Neural cell (in vitro differentiated cells): Measurements from ENCODE around the gene CYB5R3. TPM values are rescaled to one million over a fixed set of nuclear protein-coding genes. Genes with fewer than 3 reads are reported as not detected.
"Not testable (repeated sequence)": the region's sequence is repeated elsewhere in the genome, so short reads cannot be mapped to it uniquely, and the experiment has no call there.

Experiments used
- H2AFZ ChIP-seq: fragments of 200-600, 300-800 bp; sonication (generic), shearing (Covaris generic); 2 replicates; pipeline ENCODE4 v1.6.0; 2014; ENCODE audit warnings: low read depth, mild to moderate bottlenecking, antibody characterized with exemption, low read length, moderate library complexity
- H3F3A ChIP-seq: fragments of 200-600 bp; shearing (Covaris generic); 2 replicates; pipeline ENCODE4 v1.6.1; 2016; ENCODE audit warnings: mild to moderate bottlenecking, moderate library complexity, mixed read lengths, antibody characterized with exemption, low read length; ENCODE audit not compliant: insufficient read depth, poor library complexity, severe bottlenecking
- H3K27ac ChIP-seq: fragments of 200-600, 300-800 bp; sonication (generic), shearing (Covaris generic); 2 replicates; pipeline ENCODE4 v1.5.1; 2014; ENCODE audit warnings: mild to moderate bottlenecking, low read length, moderate library complexity
- H3K27me3 ChIP-seq: fragments of 300-800, 200-600 bp; sonication (generic), shearing (Covaris generic); 2 replicates; pipeline ENCODE4 v1.6.0; 2014; ENCODE audit warnings: mild to moderate bottlenecking, low read depth, low read length, moderate library complexity; ENCODE audit not compliant: insufficient read depth
- H3K36me3 ChIP-seq: fragments of 300-800, 200-600 bp; sonication (generic), shearing (Covaris generic); 2 replicates; pipeline ENCODE4 v1.5.1; 2014; ENCODE audit warnings: mild to moderate bottlenecking, antibody characterized with exemption, low read length, moderate library complexity; ENCODE audit not compliant: insufficient read depth
- H3K4me2 ChIP-seq: fragments of 300-800, 200-600 bp; sonication (generic), shearing (Covaris generic); 2 replicates; pipeline ENCODE4 v1.6.0; 2014; ENCODE audit warnings: mild to moderate bottlenecking, low read length
- H3K4me3 ChIP-seq: fragments of 300-800, 200-600 bp; sonication (generic), shearing (Covaris generic); 2 replicates; pipeline ENCODE4 v1.5.1; 2014; ENCODE audit warnings: mild to moderate bottlenecking, low read length, moderate library complexity
- H3K79me2 ChIP-seq: fragments of 200-600 bp; shearing (Covaris generic); replicated peaks from 2 replicates; pipeline ENCODE4 v1.6.0; 2014; ENCODE audit warnings: mild to moderate bottlenecking, low read length, moderate library complexity; ENCODE audit not compliant: insufficient read depth
- H3K9ac ChIP-seq: fragments of 300-800, 200-600 bp; sonication (generic), shearing (Covaris generic); 2 replicates; pipeline ENCODE4 v1.6.1; 2016; ENCODE audit warnings: mild to moderate bottlenecking, low read length, mixed read lengths
- H3K9me2 ChIP-seq: fragments of 200-600 bp; shearing (Covaris generic); 2 replicates; pipeline ENCODE4 v1.6.1; 2016; ENCODE audit warnings: mild to moderate bottlenecking, low read length, mixed read lengths; ENCODE audit not compliant: insufficient read depth
- H3K9me3 ChIP-seq: fragments of 200-600, 300-800 bp; sonication (generic), shearing (Covaris generic); 2 replicates; pipeline ENCODE4 v1.6.1; 2016; ENCODE audit warnings: mild to moderate bottlenecking, mixed run types, low read length, moderate library complexity, mixed read lengths
- H4K20me1 ChIP-seq: fragments of 200-600 bp; shearing (Covaris generic); 2 replicates; pipeline ENCODE4 v1.6.1; 2016; ENCODE audit warnings: mild to moderate bottlenecking, mixed run types; ENCODE audit not compliant: insufficient read depth
- EP300 ChIP-seq: fragments of 450-650 bp; conservative IDR thresholded peaks from 2 replicates; pipeline ENCODE4 v1.6.1; 2014; ENCODE audit warnings: antibody characterized with exemption, mild to moderate bottlenecking, moderate library complexity; ENCODE audit not compliant: poor library complexity, severe bottlenecking
- EZH2 ChIP-seq: fragments of 200-600, 300-800 bp; shearing (Covaris generic), sonication (generic); IDR thresholded peaks from 2 replicates; pipeline ENCODE4 v1.6.1; 2014; ENCODE audit warnings: antibody characterized with exemption, low read length, borderline replicate concordance, mild to moderate bottlenecking; ENCODE audit not compliant: insufficient read depth, poor library complexity, severe bottlenecking
- MXI1 ChIP-seq: fragments of 450-650 bp; conservative IDR thresholded peaks from 2 replicates; pipeline ENCODE4 v1.6.1; 2014; ENCODE audit warnings: antibody characterized with exemption, mild to moderate bottlenecking; ENCODE audit not compliant: poor library complexity, severe bottlenecking
- POLR2AphosphoS5 ChIP-seq: IDR thresholded peaks from 2 replicates; pipeline ENCODE4 v1.6.1; 2012
- RAD21 ChIP-seq: fragments of 450-650 bp; conservative IDR thresholded peaks from 2 replicates; pipeline ENCODE4 v1.6.1; 2014; ENCODE audit warnings: antibody characterized with exemption, mild to moderate bottlenecking, moderate library complexity
- REST ChIP-seq: IDR thresholded peaks from 2 replicates; pipeline ENCODE4 v1.6.1; 2012; ENCODE audit warnings: borderline replicate concordance
- SMC3 ChIP-seq: fragments of 450-650 bp; conservative IDR thresholded peaks from 2 replicates; pipeline ENCODE4 v1.6.1; 2014; ENCODE audit warnings: antibody characterized with exemption, mild to moderate bottlenecking, moderate library complexity; ENCODE audit not compliant: poor library complexity
- TAF1 ChIP-seq: IDR thresholded peaks from 2 replicates; pipeline ENCODE4 v1.6.1; 2012; ENCODE audit warnings: low read depth
- polyA plus RNA-seq: library from polyadenylated mRNA; depleted of rRNA; stranded (reverse); fragments of >200 nt; gene quantifications from 2 replicates; pipeline ENCODE4 v1.2.3, GENCODE V29; 2014
- TF ChIP-seq, protein P1 (sequence below): fragments of 450-650 bp; IDR thresholded peaks from 2 replicates; pipeline ENCODE4 v1.5.1; 2014; ENCODE audit warnings: antibody characterized with exemption, mild to moderate bottlenecking, moderate library complexity; ENCODE audit not compliant: poor library complexity, severe bottlenecking

CYB5R3 gene
- polyA plus RNA-seq, 1 donor from 2014 or later: 20.2 TPM

GRCh38 chr22:42673898-42674401 lies 24.8 kb upstream of the CYB5R3 start:
- Histone ChIP-seq H3F3A (no peaks in the 10 kb centered on the region), H3K79me2 (no peaks in the 10 kb centered on the region), H4K20me1 (no peaks in the 10 kb centered on the region), H2AFZ (no peak overlapping the region), H3K9ac (no peak overlapping the region), H3K4me2 (no peak overlapping the region), H3K36me3 (no peaks in the 10 kb centered on the region), H3K4me3 (no peak overlapping the region), H3K9me2 (no peaks in the 10 kb centered on the region), H3K9me3 (no peaks in the 10 kb centered on the region), H3K27me3 (no peaks in the 10 kb centered on the region), H3K27ac (no peak overlapping the region)
- TF ChIP-seq SMC3 (no peak), MXI1 (no peak), EP300 (no peak), POLR2AphosphoS5 (no peak), REST (no peak), EZH2 (no peak), RAD21 (no peak), TAF1 (no peak)
- TF ChIP-seq, protein P1, sequence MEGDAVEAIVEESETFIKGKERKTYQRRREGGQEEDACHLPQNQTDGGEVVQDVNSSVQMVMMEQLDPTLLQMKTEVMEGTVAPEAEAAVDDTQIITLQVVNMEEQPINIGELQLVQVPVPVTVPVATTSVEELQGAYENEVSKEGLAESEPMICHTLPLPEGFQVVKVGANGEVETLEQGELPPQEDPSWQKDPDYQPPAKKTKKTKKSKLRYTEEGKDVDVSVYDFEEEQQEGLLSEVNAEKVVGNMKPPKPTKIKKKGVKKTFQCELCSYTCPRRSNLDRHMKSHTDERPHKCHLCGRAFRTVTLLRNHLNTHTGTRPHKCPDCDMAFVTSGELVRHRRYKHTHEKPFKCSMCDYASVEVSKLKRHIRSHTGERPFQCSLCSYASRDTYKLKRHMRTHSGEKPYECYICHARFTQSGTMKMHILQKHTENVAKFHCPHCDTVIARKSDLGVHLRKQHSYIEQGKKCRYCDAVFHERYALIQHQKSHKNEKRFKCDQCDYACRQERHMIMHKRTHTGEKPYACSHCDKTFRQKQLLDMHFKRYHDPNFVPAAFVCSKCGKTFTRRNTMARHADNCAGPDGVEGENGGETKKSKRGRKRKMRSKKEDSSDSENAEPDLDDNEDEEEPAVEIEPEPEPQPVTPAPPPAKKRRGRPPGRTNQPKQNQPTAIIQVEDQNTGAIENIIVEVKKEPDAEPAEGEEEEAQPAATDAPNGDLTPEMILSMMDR: no peak

GRCh38 chr22:42673071-42673470 lies 23.9 kb upstream of the CYB5R3 start:
- H3K9me3 ChIP-seq, H3K27ac ChIP-seq, H2AFZ ChIP-seq, H3K4me2 ChIP-seq, H3K36me3 ChIP-seq, H4K20me1 ChIP-seq, H3K27me3 ChIP-seq, H3K9me2 ChIP-seq, H3K79me2 ChIP-seq, H3K9ac ChIP-seq, H3K4me3 ChIP-seq, H3F3A ChIP-seq: not testable (repeated sequence)
